Colonic mucosa (tissue), 4 donors: ENCODE measurements around the gene HSH2D. TPM values are rescaled to one million over a fixed set of nuclear protein-coding genes. Genes with fewer than 3 reads are reported as not detected.

Experiments
- DNase-seq: peaks from one replicate; pipeline ENCODE4 v3.0.0-alpha.2; 2020
- H3K27ac ChIP-seq: fragments of 200-600 bp; one replicate; pipeline ENCODE4 v1.8.0; 2021
- H3K27me3 ChIP-seq: fragments of 200-600 bp; one replicate; pipeline ENCODE4 v1.8.0; 2021
- H3K36me3 ChIP-seq: fragments of 200-600 bp; one replicate; pipeline ENCODE4 v1.8.0; 2021
- H3K4me1 ChIP-seq: fragments of 200-600 bp; one replicate; pipeline ENCODE4 v1.8.0; 2021; ENCODE audit warnings: mild to moderate bottlenecking
- H3K4me3 ChIP-seq: fragments of 200-600 bp; one replicate; pipeline ENCODE4 v1.8.0; 2021
- H3K9ac ChIP-seq, 2 donors: one replicate each; pipeline ENCODE4 v1.7.0; 2013; ENCODE audit warnings: control low read depth in 2 of 2, low read depth in 2 of 2, low read length in 2 of 2
- H3K9me3 ChIP-seq: fragments of 200-600 bp; one replicate; pipeline ENCODE4 v1.8.0; 2021
- intact Hi-C: fragments of 100-400 bp; cut with DNase I; formaldehyde crosslinking; loops from one replicate; pipeline ENCODE4 v1.14.1; 2022
- total RNA-seq, 2 donors: library from RNA; stranded (reverse); fragmentation: NEBNext Ultra II Directional in 1 of 2; extraction: Animal tissue kit (Norgen Biotek cat#: 25700) in 1 of 2; gene quantifications; one replicate each; pipeline ENCODE4 v1.2.1, GENCODE V29; 2021
- TF ChIP-seq, protein P1 (sequence below): fragments of 200-600 bp; IDR thresholded peaks from one replicate; pipeline ENCODE4 v1.8.0; 2022; ENCODE audit warnings: antibody characterized with exemption, mild to moderate bottlenecking
- donor health status: healthy.
- donor health status: DM: no; HTN: no; CAD: no.
- donor health status: DM: no; HTN: no; CAD: no.

The HSH2D gene
- total RNA-seq, 2 donors from 2014 or later, result 13.5 to 14.0 TPM

GRCh38 chr19:16125737-16126495, 17.6 kb upstream of the HSH2D start:
- Histone ChIP-seq H3K27ac (no peak overlapping the region), H3K4me3 (no peak overlapping the region), H3K36me3 (peaks cover 28% of the 10 kb centered on the region), H3K4me1 (no peaks in the 10 kb centered on the region), H3K9ac (peak overlapping the region in 1 of 2 donors; percentile 9), H3K27me3 (no peaks in the 10 kb centered on the region), H3K9me3 (no peaks in the 10 kb centered on the region)
- intact Hi-C loops, result no loop called here
- TF ChIP-seq, protein P1, sequence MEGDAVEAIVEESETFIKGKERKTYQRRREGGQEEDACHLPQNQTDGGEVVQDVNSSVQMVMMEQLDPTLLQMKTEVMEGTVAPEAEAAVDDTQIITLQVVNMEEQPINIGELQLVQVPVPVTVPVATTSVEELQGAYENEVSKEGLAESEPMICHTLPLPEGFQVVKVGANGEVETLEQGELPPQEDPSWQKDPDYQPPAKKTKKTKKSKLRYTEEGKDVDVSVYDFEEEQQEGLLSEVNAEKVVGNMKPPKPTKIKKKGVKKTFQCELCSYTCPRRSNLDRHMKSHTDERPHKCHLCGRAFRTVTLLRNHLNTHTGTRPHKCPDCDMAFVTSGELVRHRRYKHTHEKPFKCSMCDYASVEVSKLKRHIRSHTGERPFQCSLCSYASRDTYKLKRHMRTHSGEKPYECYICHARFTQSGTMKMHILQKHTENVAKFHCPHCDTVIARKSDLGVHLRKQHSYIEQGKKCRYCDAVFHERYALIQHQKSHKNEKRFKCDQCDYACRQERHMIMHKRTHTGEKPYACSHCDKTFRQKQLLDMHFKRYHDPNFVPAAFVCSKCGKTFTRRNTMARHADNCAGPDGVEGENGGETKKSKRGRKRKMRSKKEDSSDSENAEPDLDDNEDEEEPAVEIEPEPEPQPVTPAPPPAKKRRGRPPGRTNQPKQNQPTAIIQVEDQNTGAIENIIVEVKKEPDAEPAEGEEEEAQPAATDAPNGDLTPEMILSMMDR, result no peak
- DNase-seq, result peak; percentile 47

DNA sequence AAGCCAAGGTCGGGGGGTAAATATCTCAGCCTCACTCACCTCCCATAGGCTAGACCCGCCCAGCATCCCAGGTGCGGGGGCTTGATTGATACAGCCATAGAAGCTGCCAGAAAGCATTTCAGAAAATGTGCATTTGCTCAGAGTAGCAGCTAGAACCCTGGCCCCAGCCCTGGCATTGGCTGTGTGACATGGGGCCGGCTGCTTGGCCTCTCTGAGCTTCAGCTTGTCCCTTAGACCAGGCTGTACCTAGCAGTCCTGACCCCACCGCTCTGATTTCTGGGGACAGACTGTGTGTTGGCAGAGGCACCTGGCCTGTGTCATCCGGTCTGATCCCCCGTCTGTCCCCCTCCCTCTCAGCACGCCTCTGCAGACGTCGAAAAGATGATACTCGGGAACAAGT, 16.4 kb upstream of the HSH2D start:
- no peaks in the 10 kb centered on the region for H3K4me1 ChIP-seq
- intact Hi-C loops, result no loop called here
- no peak overlapping the region for H3K9ac ChIP-seq
- no peak overlapping the region for H3K4me3 ChIP-seq
- H3K9me3 ChIP-seq, result no peaks in the 10 kb centered on the region
- no peaks in the 10 kb centered on the region for H3K27me3 ChIP-seq
- no peak for DNase-seq
- TF ChIP-seq, protein P1, result no peak
- peaks cover 17% of the 10 kb centered on the region for H3K36me3 ChIP-seq
- no peak overlapping the region for H3K27ac ChIP-seq

- Histone ChIP-seq H3K27me3 (no peaks in the 10 kb centered on the region), H3K36me3 (peaks cover 19% of the 10 kb centered on the region), H3K4me1 (no peaks in the 10 kb centered on the region), H3K9ac (no peak overlapping the region), H3K9me3 (no peaks in the 10 kb centered on the region), H3K27ac (no peak overlapping the region), H3K4me3 (no peak overlapping the region)
- TF ChIP-seq, protein P1, result no peak
- intact Hi-C loops, result no loop called here
- DNase-seq, result no peak
Observed at GRCh38 chr19:16127776-16128371, 15.6 kb upstream of the HSH2D start.

GRCh38 chr19:16131648-16132047, 11.8 kb upstream of the HSH2D start:
- Histone ChIP-seq H3K9me3 (no peaks in the 10 kb centered on the region), H3K27me3 (no peaks in the 10 kb centered on the region), H3K27ac (no peak overlapping the region), H3K4me1 (no peaks in the 10 kb centered on the region), H3K4me3 (no peak overlapping the region), H3K9ac (no peak overlapping the region), H3K36me3 (peaks cover 26% of the 10 kb centered on the region)
- DNase-seq, result no peak
- TF ChIP-seq, protein P1, result no peak
- intact Hi-C loops, result no loop called here

DNA sequence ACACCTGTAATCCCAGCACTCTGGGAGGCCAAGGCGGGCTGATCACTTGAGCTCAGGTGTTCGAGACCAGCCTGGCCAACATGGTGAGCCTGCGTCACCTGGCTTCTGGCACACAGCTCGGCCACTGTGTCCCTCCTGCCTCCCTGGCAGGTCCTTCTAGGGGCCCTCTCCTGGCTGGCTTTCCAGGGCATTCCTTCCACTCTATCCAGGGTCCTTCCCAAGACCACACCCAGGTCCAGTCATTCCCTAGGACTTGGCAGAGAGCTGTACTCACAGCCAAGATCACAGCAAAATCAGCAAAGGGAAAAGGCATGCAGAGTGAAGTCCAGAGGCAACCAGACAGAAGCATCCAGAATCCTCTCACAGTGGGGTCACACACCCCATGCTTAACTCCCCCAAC, 9.7 kb upstream of the HSH2D start:
- Histone ChIP-seq H3K36me3 (peaks cover 22% of the 10 kb centered on the region), H3K27me3 (no peaks in the 10 kb centered on the region), H3K9ac (peak overlapping the region in 1 of 2 donors; percentile 12), H3K4me3 (no peak overlapping the region), H3K9me3 (no peaks in the 10 kb centered on the region), H3K27ac (no peak overlapping the region), H3K4me1 (no peaks in the 10 kb centered on the region)
- no peak for DNase-seq
- intact Hi-C loops, result no loop called here
- TF ChIP-seq, protein P1, result no peak
